Measurements from ENCODE around the gene PQBP1. TPM values are rescaled to one million over a fixed set of nuclear protein-coding genes. Genes with fewer than 3 reads are reported as not detected.

PQBP1 gene
- total RNA-seq, 1 donor from 2014 or later: 57.9 TPM

Other genes starting within 250 kb of the PQBP1 start
- 0.39 and 0.53 TPM in 2 replicates for gene WAS, start 214.1 kb upstream of the PQBP1 start, total RNA-seq
- gene SUV39H1, start 201.2 kb upstream of the PQBP1 start, total RNA-seq: 4.4 and 10.0 TPM in 2 replicates
- gene GLOD5, start 136.2 kb upstream of the PQBP1 start, total RNA-seq: not detected in 2 replicates
- gene GATA1, start 111.3 kb upstream of the PQBP1 start, total RNA-seq: not detected in 2 replicates
- gene HDAC6, start 95.9 kb upstream of the PQBP1 start, total RNA-seq: 31.9 and 57.1 TPM in 2 replicates
- gene ERAS, start 71.4 kb upstream of the PQBP1 start, total RNA-seq: not detected in 2 replicates
- gene PCSK1N, start 62.3 kb upstream of the PQBP1 start, total RNA-seq: 1.5 and 8.9 TPM in 2 replicates
- gene TIMM17B, start 162 bp upstream of the PQBP1 start, total RNA-seq: 32.7 and 34.2 TPM in 2 replicates
- gene SLC35A2, start 13.7 kb downstream of the PQBP1 start, total RNA-seq: 14.1 and 27.3 TPM in 2 replicates
- 5.3 TPM in 2 replicates for gene PIM2, start 21.1 kb downstream of the PQBP1 start, total RNA-seq
- 43.6 and 53.3 TPM in 2 replicates for gene OTUD5, start 59.7 kb downstream of the PQBP1 start, total RNA-seq
- 0.78 and 1.3 TPM in 2 replicates for gene KCND1, start 73.9 kb downstream of the PQBP1 start, total RNA-seq
- gene GRIPAP1, start 104.3 kb downstream of the PQBP1 start, total RNA-seq: 24.4 and 38.2 TPM in 2 replicates
- 50.1 and 72.2 TPM in 2 replicates for gene TFE3, start 145.4 kb downstream of the PQBP1 start, total RNA-seq
- 2.3 and 5.7 TPM in 2 replicates for gene CCDC120, start 161.1 kb downstream of the PQBP1 start, total RNA-seq
- 14.1 and 34.1 TPM in 2 replicates for gene PRAF2, start 176.1 kb downstream of the PQBP1 start, total RNA-seq
- 33.4 and 49.3 TPM in 2 replicates for gene WDR45, start 182.0 kb downstream of the PQBP1 start, total RNA-seq
- gene GPKOW, start 225.8 kb downstream of the PQBP1 start, total RNA-seq: 21.0 and 32.6 TPM in 2 replicates